GM19351 (cell line): ENCODE data around the gene TMEM163.

ENCODE experiments used
- ATAC-seq: cut with Tn5 transposase; IDR thresholded peaks from one replicate; pipeline ENCODE4 v1.9.1; 2021; ENCODE audit warnings: mild to moderate bottlenecking, moderate library complexity; ENCODE audit not compliant: unreplicated experiment

Gene TMEM163

DNA sequence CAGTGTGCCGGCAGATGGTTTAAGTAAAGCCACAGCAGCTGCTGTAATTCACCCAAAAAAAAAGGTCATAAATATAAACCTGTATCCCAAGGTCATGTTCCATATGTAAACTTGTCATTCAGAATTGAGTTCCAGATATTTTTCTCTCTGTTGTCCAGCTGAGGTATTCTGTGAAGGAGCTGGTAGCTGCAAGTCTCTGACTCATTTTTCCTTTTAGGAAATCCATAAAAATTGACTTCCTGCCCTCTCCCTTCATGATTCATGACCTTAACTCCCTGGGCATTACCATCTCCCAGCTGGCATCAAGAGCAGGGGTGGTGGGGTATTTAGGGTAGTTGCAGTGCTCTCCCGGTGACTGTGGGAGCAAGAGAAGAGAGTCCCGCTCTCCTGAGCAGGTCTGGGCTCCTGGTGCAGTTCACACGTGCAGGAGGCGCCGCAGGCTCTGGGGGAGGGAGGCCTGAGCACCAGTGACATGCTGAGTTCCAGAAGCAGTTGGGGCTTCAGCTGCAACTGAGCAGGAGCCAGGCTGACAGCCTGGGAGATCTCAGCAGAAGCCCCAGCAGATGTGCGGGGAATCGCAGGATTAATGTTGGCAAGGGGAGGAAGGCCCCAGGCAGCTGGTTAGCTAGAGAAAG, 272.3 kb downstream of the TMEM163 start:
- no peak for ATAC-seq

DNA sequence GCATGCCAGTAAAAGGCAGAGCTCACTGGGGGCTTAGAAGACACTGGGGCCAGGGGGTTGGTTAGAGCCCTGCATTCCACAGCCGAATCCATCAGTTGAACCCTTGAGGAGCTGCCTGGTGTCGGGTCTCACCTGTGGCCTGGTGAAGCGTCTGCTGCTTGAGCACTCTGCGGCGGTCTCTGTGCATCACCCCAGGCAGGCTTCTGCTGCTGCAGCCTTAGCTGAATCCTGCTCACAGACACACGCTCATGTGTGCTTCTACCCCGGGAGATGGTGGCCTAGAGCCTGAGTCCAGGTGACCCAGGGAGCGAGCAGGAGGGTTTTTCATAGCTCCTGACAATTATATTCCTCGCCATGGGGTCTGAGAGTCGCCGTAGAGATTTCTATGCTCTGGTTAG, 272.8 kb downstream of the TMEM163 start:
- ATAC-seq = no peak

DNA sequence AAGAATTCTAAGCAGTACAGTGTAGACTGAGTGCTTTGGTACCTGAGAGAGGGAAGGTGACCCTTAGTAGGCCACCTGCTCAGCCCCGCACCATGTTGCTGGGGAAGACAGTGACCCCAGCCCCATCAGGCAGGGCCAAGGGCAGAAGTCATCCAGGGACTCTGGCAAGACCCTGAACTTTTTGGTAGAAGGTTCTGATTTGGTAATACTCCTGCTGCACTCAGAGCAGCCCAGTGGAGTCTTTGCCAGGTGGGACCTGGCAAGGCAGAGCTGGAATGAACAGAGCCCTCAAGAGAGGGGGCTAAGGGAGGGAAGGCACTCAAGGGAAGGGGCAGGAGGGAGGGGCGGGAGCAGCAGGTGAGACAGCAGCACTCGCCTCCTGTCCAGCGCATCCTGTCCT, 273.7 kb downstream of the TMEM163 start:
- no peak for ATAC-seq

DNA sequence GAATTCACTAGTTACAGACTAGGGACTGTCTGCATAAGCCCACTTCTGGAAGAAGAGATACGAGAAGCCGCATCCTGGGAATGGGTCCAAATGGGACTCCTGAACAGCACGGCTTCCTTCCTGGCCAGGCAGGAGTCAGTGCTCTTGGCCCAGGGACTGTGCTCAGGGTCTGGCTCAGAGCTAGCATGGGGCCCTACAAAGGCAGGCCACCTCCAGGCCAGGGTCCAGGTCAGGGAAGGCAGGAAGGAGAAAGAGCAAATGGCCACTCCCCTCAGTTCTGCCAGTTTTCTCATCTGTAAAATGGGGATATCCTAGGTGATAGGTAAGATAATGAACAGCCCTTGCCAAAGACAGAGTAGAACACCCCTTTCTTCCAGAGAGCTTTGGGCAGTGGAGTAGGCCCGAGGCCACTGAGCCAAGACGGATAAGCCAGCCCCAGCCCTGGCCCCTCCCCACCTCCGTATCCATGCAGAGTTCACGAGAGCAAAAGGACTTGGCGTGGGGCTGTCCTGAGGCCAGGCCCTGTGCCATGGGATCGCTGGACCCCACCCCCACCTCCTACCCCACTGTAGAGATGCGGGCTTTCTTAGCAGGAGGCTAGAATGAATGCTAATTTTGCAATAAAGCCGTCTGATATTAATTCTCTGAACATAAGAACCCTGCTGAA, 274.9 kb downstream of the TMEM163 start:
- ATAC-seq = no peak

DNA sequence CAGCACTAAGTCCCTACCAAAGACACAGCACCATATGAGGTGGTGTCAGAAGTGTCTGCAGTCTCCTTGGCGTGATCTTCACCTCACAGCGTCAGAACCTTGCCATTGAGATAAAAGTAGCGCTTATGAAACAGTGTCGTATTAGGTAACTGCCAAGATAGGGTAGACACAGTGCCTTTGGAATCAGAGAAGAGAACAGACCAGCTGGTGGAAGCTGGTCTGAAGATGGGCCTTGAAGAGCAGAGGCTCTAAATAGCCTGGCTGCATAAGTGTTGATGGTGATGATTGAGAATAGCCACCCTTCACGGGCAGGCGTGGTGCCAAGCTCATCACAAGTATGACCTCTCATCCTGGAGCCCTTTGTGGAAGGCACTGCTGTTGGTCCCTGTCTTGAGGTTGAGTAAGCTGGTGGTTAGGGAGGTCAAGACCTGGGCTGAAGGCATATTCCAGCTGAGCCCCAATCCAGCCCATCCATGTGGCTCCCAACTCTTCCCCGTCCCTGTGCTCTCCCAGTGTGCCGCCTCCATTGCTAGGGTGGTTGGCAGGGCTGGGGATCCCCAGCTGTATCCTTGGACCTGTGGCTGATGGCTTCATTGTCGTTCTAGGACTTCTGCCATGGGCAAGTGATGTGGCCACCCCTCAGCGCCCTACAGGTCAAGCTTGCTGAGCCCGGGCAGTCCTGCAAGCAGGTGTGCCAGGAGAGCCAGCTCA, 277.5 kb downstream of the TMEM163 start:
- no peak for ATAC-seq

DNA sequence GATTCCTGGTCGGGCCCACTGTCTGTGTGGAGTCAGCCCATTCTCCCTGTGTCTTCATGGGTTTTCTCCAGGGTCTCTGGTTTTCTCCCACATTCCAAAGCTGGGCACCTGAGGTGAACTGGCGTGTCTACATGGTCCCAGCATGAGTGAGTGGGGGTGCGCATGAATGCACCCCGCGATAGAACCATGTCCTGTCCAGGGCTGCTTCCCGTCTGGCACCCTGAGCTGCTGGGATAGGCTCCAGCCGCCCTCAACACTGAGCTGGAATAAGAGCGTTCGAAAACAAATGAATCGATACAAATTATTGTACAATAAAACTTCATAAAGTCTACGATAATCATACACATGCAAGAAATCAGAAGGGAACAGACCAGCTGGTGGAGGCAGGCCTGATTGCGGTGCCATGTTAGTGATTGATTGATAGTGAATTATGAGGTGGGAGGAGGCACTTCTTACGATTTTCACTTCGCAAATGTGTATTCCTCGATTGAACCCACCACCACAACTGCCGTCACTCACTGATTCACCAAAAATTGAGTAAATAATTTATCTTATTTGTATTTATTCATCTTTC, 278.4 kb downstream of the TMEM163 start:
- no peak for ATAC-seq

DNA sequence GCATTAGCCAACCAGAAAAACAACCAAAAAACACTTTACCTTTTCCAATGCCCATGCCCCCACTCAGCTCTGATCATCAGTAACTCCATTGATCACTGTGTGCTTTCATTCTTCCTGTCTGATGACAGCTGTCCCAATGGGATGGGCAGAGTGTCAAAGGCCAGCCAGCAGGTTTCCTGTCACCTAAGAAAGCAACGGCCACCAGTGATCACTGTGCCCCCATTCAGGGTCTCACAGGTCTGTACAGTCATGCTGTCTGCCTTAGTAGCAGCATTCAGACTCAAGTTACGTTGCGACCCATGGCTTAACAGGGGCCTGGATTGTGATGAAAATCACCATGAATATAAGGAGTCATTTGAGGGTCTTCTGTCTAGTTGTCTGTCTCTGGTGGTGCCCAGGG, 280.4 kb downstream of the TMEM163 start:
- no peak for ATAC-seq

DNA sequence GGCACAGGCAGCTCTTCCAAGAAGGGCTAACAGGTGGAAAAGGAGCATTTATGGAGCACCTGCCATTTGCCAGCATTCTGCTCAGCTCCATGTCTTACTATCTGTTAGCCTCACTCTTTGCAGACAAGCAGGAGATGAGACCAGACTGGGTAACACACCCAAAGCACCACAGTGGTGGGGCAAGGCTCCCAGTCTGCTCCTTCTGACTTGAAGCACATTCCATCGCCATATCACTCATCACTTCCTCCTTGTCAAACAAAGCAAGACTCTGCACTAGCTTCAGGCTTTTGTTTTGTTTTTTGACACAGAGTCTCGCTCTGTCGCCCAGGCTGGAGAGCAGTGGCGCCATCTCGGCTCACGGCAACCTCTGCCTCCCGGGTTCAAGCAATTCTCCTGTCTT, 282.1 kb downstream of the TMEM163 start:
- ATAC-seq = no peak

DNA sequence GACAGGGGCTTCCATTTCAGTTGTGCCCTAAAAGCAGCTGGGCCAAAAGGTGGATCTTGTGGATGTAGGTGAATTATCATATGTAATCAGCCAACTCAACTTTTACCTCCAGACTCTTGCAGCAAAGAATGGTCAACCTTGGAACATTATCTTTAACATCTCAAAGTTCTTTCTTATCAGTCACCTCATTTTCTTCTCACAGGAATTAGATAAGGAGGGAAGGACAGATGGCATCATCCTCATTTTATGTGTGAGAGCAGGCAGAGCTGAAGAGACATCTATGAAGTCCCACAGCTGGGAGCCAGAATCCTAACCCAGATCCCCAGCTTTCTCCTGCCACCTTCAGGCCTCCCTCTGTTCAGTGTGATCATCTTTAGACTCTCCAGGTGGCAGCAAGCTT, 282.9 kb downstream of the TMEM163 start:
- no peak for ATAC-seq

DNA sequence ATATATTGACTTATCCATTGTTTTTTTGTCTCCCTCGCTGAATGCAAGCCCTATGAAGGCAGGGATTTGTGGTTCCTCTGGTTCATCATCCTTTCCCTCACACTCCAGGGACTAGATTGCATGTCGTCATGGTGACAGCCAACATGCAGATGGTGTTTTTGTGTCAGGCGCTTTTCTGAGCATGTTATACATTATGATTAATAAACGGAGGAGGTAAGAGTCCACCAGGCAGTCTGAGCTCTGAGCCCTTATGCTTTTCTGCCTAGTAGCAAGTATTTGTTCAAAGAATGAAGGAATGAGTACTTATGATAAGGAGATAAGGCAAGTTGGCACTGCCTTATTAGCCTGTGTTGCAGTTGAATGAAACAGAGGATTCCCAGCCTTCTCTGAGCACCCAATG, 283.3 kb downstream of the TMEM163 start:
- ATAC-seq = no peak

DNA sequence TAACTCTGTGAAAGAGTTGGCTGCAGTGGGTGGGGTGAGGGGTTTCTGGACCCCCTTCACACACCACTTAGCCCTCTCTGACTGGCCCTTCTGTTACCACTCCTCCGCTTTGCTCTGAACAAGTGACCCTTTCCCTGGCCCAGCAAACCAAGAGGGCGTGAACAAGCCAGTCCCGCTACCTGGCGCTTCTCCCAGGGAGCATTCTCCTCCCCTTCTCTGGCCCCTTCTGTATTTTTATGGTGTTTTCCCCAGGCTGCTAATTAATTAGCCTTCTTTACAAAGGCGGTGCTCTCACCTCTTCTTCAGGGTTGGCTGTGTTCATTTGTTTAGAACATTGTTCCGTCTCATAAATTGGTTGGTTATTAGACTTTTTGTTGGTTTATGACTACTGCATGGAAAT, 284.8 kb downstream of the TMEM163 start:
- ATAC-seq = no peak

DNA sequence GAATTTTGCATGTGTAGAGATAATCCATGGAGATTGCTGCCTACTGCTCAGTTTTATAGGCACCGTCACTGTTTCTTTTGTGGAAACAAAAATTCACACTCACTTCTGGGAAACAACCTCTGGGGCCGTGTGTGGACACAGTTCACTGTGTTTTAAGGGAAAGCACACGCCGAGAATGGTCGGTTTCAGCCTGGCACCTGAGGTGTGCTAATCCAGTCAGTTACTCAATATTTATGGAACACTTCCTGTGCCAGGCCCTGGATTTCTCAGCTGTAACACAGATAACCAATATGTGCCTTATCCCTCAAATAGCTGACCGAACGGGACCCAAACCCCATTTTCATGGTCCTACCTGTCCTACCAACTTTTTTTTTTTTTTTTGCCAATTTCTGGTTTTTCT, 285.3 kb downstream of the TMEM163 start:
- ATAC-seq = no peak

DNA sequence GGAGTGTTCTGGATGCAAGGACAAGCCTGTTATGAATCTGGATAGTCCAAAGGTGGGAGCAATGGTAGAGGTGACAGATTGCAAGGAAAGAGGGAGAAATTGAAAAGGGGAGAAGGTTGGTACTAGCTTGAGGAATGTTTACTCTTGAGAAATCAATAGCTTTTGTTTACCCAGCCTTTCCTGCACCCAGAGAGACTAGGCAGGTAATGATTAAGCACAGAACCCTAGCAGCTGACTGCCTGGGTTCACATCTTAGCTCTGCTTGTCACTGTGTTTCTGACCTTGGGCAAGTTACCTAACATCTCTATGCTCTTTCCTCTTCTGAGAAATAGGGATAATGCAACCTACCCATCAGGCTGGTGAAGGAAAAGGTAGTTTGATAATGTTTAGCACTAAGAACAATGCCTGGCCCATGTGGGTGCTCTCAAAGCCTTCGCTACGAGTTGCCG, 286.3 kb downstream of the TMEM163 start:
- no peak for ATAC-seq

DNA sequence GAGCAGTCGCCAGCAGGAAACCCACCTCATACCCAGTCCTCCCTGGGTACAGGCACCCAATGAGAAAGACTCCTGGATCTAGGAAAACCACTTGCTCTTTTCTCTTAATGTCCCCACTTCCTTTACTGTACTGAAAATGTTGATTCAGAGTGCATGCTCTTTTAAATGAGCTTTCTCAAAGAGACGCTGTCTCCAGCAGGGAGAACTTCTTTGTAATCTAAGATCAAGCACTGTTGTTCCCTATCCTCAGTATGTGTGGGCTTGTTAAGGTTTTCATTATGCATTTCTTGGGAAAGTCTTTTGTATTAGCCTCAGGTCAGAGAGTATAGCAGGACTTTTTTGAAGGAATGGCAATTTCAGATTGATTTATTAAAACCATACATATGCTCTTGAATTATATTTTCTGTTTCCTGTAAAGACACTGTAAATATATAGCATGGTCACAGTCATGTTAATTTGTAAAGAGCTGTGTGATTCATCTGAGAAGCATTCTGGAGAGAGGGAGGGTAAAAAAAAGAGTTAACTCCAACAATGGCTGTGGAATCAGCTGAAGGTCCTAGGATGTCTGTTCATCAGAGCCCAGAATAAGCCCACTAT, 286.9 kb downstream of the TMEM163 start:
- no peak for ATAC-seq

DNA sequence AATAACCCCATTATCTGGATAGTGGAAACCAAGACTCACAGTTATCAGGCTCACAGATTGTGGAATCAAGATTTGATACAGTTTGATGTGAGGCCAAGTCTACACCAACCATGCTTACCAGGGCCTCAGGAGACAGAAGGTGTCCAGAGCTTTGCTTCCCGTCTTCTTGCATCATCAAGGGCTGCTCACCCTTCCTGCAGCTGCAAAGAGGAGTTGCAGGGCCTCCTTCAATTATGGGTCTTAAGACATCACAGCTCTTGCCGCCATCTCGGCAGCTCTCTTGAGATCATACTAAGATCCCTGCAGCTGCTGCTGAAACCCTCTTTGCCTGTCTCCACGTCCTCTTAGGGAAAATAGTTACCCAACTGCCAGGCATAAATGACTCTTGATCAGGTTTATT, 288.9 kb downstream of the TMEM163 start:
- no peak for ATAC-seq

DNA sequence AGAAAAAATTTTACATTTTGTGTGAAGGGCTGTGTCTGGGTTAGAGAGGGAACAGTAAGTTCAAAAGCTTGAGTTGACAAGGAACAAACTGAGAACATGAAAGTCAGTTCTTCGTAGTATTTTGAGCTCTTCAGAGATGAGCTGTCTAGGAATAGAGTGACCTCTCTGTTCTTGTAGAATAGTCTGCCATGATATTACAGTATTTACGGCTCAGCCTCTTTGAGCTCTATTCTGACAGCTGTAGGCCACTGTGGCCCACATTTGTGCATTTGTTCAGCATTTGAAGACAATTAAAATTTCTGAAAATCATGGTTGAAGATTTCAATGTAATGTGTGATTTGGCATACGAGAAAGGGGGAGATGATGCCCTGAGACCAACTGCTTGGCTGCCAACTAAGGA, 292.1 kb downstream of the TMEM163 start:
- ATAC-seq = no peak

DNA sequence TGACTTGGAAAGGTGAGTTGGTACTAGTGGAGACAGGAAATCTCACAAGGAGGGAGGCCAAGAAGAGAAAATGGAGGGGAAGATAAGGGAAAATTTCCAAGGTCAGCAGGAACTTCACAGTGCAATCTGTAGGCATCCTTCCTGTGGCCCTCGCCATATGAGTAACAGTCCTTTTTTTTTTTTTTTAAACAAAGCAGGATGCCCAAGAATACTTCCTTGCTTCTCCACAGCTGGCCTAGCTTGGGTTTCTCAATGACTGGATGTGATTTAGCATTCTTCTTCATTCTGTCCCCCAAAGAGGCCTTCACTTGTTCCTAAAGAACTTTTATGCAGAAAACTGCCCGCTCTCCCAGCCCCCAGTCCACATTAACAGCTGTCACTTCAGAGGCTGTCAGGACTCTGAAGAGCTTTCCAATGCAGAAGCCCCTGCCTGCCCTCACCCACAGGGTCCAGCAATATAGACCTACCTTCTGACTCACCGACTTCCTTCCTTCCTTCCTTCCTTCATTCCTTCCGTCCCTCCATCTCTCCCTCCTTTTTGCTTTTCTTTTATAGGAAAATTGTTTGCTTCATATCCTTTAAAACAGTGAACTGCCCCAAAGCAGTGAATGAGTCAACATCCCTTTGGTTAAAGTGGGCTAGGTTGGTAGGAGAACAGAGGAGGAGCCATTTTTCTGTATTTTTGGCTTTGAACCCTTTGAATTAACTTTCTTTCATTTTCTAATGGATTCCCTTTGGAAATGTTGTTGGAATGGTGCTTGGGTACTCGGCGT, 292.9 kb downstream of the TMEM163 start:
- ATAC-seq = no peak

DNA sequence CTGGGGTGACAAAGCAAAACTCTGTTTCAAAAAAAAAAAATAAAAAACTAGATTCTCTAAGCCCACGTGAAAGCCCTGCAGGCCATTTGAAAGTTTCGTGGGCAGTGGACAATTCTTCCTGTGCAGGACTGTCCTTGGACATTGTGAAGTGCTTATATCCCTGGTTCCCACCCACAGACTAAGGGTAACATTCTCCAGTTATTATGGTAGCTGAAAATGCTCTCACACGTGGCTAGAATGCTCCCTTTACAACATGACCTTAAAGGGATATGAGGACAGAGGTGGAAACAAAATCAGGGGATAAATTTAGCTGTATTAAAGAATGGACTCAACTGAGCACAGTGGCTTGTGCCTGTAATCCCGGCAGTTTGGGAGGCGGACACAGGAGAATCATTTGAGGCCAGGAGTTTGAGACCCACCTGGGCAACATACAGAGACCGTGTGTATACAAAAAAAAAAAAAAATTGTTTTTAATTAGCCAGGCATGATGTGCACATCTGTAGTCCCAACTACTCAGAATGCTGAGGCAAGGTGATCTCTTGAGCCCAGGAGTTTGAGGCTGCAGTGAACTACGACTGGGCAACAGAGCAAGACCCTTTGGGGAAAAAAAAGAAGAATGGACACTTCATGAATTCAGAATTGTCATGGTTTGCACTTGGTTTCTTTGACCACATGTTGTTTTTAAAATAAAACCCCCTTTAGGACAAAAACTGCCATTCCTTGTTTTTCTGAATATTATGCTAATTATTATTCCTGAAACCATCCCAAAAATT, 297.1 kb downstream of the TMEM163 start:
- no peak for ATAC-seq

DNA sequence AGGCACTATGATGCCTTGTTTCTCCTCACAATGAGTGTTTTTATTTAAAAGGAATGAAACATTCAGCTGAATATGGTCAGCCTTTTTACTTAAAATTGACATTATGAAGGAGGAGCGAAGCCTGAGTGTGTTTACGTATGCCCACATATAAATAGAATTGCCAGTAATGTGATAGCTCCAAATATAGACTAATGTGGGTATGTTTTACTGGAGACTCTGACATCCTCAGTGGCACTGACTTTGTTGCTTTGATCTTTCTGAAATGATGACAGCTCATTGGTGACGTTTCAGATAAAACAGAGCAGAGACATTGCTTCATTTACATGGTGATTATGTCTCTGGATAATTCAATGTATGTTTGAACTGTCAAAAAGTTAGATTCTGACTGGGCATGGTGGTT, 297.9 kb downstream of the TMEM163 start:
- ATAC-seq = no peak

DNA sequence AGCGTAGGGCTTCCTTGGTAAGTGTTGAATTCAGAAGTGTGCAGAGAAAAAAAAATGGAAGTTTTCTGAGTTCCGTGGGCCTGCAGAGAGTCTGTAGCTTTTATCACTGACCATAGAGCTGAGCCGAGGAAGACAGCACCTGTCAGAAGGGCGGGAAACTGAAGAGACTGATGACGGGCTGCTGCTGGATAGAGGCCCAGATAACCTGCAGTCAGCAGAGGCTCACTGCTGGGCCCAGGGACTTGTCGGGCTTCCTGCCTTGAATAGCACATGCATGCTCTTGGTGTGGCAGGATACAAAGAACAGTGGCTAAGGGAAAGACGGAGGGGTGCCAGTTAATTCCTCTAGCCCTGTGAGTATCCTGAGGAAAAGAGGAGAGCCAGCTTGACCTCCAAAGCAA, 298.5 kb downstream of the TMEM163 start:
- ATAC-seq = no peak
